WTC11 (cell line): ENCODE data around the gene CNTNAP2.

ENCODE experiments used
- CDX4 ChIP-seq: fragments of 250-450 bp; sonication (Bioruptor Pico); IDR thresholded peaks from 2 replicates; pipeline ENCODE4 v1.9.0; 2021; ENCODE audit warnings: moderate library complexity, mild to moderate bottlenecking, inconsistent platforms, borderline replicate concordance
- CTCF ChIP-seq: fragments of 200-600 bp; IDR thresholded peaks from 2 replicates; pipeline ENCODE4 v1.8.0; 2022; ENCODE audit warnings: antibody characterized with exemption
- FOXJ3 ChIP-seq: sonication (generic); formaldehyde crosslinking; IDR thresholded peaks from 2 replicates; pipeline ENCODE4 v1.9.0; 2021; ENCODE audit warnings: missing genetic modification reagents, mild to moderate bottlenecking, borderline replicate concordance
- MAX ChIP-seq: sonication (generic); formaldehyde crosslinking; IDR thresholded peaks from 2 replicates; pipeline ENCODE4 v1.8.0; 2022; ENCODE audit warnings: mild to moderate bottlenecking, missing genetic modification reagents
- MLX ChIP-seq: sonication (generic); formaldehyde crosslinking; IDR thresholded peaks from 2 replicates; pipeline ENCODE4 v1.8.1; 2023; ENCODE audit warnings: mild to moderate bottlenecking, missing genetic modification reagents, moderate library complexity
- NR1H2 ChIP-seq: sonication (generic); formaldehyde crosslinking; IDR thresholded peaks from 2 replicates; pipeline ENCODE4 v1.9.0; 2021; ENCODE audit warnings: mild to moderate bottlenecking, moderate library complexity, missing genetic modification reagents
- PREB ChIP-seq: sonication (generic); formaldehyde crosslinking; IDR thresholded peaks from 2 replicates; pipeline ENCODE4 v1.8.1; 2022; ENCODE audit warnings: mild to moderate bottlenecking, missing genetic modification reagents, moderate library complexity, borderline replicate concordance
- RELA ChIP-seq: sonication (generic); formaldehyde crosslinking; IDR thresholded peaks from 2 replicates; pipeline ENCODE4 v1.8.1; 2022; ENCODE audit warnings: missing genetic modification reagents, mild to moderate bottlenecking, borderline replicate concordance
- USF1 ChIP-seq: sonication (generic); formaldehyde crosslinking; IDR thresholded peaks from 2 replicates; pipeline ENCODE4 v1.8.0; 2022; ENCODE audit warnings: mild to moderate bottlenecking, missing genetic modification reagents
- ZNF121 ChIP-seq: sonication (generic); formaldehyde crosslinking; IDR thresholded peaks from 2 replicates; pipeline ENCODE4 v1.8.0; 2023; ENCODE audit warnings: missing genetic modification reagents
- ZNF138 ChIP-seq: sonication (generic); formaldehyde crosslinking; conservative IDR thresholded peaks from 2 replicates; pipeline ENCODE4 v1.8.1; 2022; ENCODE audit warnings: mild to moderate bottlenecking, moderate library complexity, missing genetic modification reagents
- ZNF396 ChIP-seq: fragments of 250-450 bp; sonication (Bioruptor Pico); IDR thresholded peaks from 2 replicates; pipeline ENCODE4 v1.8.0; 2021; ENCODE audit warnings: mild to moderate bottlenecking, moderate library complexity, borderline replicate concordance
- ZNF423 ChIP-seq: fragments of 250-450 bp; sonication (Bioruptor Pico); IDR thresholded peaks from 2 replicates; pipeline ENCODE4 v2.1.2; 2022; ENCODE audit warnings: mild to moderate bottlenecking, moderate library complexity

- TF ChIP-seq ZNF121 (CRISPR knock-in tag): no peak
- no peak for TF ChIP-seq ZNF396
- no peak for TF ChIP-seq CTCF
- no peak for TF ChIP-seq MAX (CRISPR knock-in tag)
- TF ChIP-seq USF1 (CRISPR knock-in tag): no peak
- TF ChIP-seq PREB (CRISPR knock-in tag): no peak
- TF ChIP-seq ZNF423: no peak
- no peak for TF ChIP-seq RELA (CRISPR knock-in tag)
- TF ChIP-seq ZNF138 (CRISPR knock-in tag): no peak
- TF ChIP-seq CDX4 (CRISPR knock-in tag): no peak
- TF ChIP-seq MLX: no peak
- no peak for TF ChIP-seq FOXJ3 (CRISPR knock-in tag)
- no peak for TF ChIP-seq NR1H2 (CRISPR knock-in tag)
Observed at GRCh38 chr7:147523056-147523455, 1406.5 kb downstream of the CNTNAP2 start.
